LNCaP clone FGC (cell line): ENCODE results near the gene SPTLC1.

ENCODE experiments used
- DNase-seq: peaks from one replicate; pipeline ENCODE4 v3.0.0-alpha.2; 2011; ENCODE audit warnings: low read depth
- H3K4me3 ChIP-seq: 2 replicates; pipeline ENCODE4 v1.5.1; 2011; ENCODE audit warnings: mild to moderate bottlenecking, low read depth, low read length, control low read depth
- TF ChIP-seq, protein P1 (sequence below): IDR thresholded peaks from 2 replicates; pipeline ENCODE4 v1.5.1; 2012; ENCODE audit warnings: mild to moderate bottlenecking; ENCODE audit not compliant: control insufficient read depth, insufficient read depth; ENCODE audit errors: extremely low read depth

SPTLC1 gene

DNA sequence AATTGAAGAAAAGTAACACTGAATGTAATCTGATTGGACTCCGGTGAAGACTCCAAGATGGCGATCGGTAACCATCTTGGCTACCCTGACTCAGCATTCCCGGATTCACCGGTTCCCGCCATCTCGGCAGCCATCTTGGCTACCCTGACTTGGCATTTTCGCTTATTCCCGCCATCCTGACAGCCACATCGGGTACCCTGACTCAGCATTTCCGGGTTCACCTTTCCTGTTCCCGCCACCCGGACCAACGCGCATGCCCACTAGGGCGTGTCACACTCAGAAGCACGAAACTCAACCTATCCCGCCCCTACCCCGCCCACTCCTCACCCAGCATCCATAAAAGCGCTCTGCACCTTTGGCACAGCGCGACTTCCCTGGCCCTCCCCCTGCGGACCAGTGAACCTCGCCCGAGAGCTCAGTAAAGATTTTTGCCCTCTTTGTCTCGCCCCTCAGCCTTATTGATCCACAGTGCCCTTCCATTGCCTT is 17.2 kb downstream of the SPTLC1 start:
- TF ChIP-seq, protein P1, sequence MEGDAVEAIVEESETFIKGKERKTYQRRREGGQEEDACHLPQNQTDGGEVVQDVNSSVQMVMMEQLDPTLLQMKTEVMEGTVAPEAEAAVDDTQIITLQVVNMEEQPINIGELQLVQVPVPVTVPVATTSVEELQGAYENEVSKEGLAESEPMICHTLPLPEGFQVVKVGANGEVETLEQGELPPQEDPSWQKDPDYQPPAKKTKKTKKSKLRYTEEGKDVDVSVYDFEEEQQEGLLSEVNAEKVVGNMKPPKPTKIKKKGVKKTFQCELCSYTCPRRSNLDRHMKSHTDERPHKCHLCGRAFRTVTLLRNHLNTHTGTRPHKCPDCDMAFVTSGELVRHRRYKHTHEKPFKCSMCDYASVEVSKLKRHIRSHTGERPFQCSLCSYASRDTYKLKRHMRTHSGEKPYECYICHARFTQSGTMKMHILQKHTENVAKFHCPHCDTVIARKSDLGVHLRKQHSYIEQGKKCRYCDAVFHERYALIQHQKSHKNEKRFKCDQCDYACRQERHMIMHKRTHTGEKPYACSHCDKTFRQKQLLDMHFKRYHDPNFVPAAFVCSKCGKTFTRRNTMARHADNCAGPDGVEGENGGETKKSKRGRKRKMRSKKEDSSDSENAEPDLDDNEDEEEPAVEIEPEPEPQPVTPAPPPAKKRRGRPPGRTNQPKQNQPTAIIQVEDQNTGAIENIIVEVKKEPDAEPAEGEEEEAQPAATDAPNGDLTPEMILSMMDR = no peak
- no peak overlapping the region for H3K4me3 ChIP-seq
- no peak for DNase-seq

DNA sequence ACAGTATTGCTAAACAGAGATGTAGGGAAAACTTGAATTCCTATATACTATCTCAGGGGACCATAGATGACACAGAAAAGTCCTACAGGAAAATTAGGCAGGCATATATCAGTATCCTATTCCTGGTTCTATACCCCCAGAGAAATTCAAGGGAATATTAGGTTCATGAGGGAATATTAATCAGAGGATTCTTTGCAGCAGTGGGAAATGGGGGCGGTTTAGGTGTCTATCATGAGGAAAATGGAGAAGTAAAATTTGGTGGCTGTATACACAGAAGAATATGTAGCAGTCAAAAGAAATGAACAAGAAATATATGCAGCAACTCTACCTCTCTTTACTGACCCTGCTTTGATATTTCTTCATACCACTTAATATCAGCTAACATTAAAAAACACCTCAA is 20.0 kb downstream of the SPTLC1 start:
- no peak overlapping the region for H3K4me3 ChIP-seq
- no peak for DNase-seq
- TF ChIP-seq, protein P1 = no peak

DNA sequence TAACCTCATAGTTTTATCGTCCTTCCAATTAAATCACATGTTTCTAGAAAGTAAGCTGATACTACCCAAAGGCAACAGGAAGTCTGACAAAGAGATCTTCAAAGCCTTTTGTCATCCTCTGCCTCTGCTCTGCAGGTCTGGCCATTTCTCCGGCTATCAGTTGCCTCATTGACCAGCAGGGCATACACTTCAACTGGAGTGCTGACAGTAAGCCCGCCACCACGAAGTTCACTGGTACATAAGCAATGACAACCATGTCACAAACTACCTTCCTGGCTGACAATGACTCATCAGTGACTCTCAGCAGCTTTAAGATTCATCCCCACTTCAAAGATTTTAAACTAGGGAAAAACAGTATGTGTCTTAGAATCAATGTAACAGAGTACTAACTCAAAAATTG is 20.6 kb downstream of the SPTLC1 start:
- TF ChIP-seq, protein P1 = no peak
- H3K4me3 ChIP-seq = no peak overlapping the region
- DNase-seq = no peak

DNA sequence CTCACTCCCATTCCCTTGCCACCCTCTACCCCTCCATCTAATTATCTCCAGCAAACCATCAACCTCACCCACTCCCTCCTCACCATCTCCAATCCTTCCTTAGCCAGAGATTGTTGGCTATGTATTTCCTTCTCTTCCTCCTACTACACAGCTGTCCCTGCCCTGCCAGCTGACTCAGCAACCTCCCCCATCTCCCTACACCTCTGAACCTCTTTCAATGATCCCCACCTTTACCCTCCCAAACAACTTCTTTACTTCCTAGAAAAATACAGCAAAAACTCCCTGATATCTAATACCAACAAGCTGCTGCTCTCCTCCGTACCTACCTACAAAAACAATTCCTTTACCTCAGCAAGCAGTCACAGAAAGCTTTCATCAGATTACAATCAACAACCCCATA is 37.3 kb downstream of the SPTLC1 start:
- no peak for DNase-seq
- no peak overlapping the region for H3K4me3 ChIP-seq
- TF ChIP-seq, protein P1 = no peak

DNA sequence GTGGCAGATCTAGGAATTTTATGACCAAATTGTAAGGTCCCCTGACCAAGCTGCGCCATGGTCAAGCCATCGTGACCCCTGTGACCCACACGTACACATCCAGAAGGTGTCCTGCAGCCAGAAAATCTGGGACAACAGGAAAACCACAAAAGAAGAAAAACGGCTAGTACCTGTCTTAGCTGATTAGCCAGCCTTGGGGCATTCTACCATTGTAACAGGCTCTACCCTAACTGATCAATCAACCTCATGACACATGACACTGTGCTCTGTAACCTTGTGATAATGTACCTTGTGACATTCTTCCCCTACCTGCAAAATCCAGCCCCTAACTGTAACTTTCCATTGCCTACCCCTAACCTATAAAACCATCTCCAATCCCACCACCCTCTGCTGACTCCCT is 43.6 kb downstream of the SPTLC1 start:
- TF ChIP-seq, protein P1 = no peak
- no peak for DNase-seq

DNA sequence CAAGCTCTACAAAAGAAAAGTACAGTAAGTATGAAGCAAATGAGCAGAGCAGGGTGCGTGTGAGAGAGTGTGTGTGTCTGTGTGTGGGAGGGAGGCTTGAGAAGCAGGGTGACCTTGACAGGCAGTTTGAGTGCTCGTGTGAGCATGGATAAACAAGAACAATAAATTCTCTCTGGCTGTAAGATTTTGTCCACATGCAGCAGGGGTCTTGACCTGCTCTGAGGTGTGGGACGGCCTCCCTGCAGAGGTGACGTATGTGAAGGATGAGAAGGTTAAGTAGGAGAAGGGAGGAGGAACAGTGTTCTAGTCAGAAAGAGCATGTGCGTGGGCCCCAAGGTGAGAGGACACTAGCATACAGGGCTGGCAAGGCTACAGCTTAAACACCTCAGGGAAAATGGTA is 49.0 kb downstream of the SPTLC1 start:
- DNase-seq = no peak
- TF ChIP-seq, protein P1 = no peak
- no peak overlapping the region for H3K4me3 ChIP-seq

More for the DNA sequence above, 43.6 kb downstream of the SPTLC1 start:
- no peak overlapping the region for H3K4me3 ChIP-seq

GRCh38 chr9:92064711-92065110 is 50.5 kb downstream of the SPTLC1 start:
- H3K4me3 ChIP-seq = no peak overlapping the region

More at GRCh38 chr9:92064711-92065110, 50.5 kb downstream of the SPTLC1 start:
- DNase-seq = no peak
- TF ChIP-seq, protein P1 = no peak
